ENCODE measurements around the gene MYRFL. TPM values are rescaled to one million over a fixed set of nuclear protein-coding genes. Genes with fewer than 3 reads are reported as not detected.

Gene MYRFL
- total RNA-seq, 6 donors from 2014 or later = 0.10 to 1.8 (median 0.20) TPM; not detected in 3

- ATAC-seq (ENCODE audit: low FRiP score in 2 of 2) (no peak), DNase-seq (no peak)
- no peaks in the 10 kb centered on the region for H3K27me3 ChIP-seq
- TF ChIP-seq CTCF (IDR thresholded peaks at IDR 0.05) (no peak), POLR2AphosphoS5 (IDR thresholded peaks at IDR 0.05) (no peak), POLR2A (IDR thresholded peaks at IDR 0.05) (no peak)
- H3K9me3 ChIP-seq = no peaks in the 10 kb centered on the region
- no peak overlapping the region for H3K4me3 ChIP-seq
- peaks cover 0 to 6% (median 2%) of the 10 kb centered on the region in 4 donors for H3K4me1 ChIP-seq
- 84 to 87% methylated on average over 3 of the region's 3 CpGs for WGBS, 2 donors
- no peak overlapping the region for H3K27ac ChIP-seq
- H3K36me3 ChIP-seq = no peaks in the 10 kb centered on the region
Measured at GRCh38 chr12:69822201-69822860, 2.7 kb upstream of the MYRFL start.

- Histone ChIP-seq H3K27me3 (no peaks in the 10 kb centered on the region), H3K4me3 (no peak overlapping the region), H3K36me3 (no peaks in the 10 kb centered on the region), H3K27ac (no peak overlapping the region), H3K4me1 (peaks cover 0 to 6% (median 2%) of the 10 kb centered on the region in 4 donors), H3K9me3 (no peaks in the 10 kb centered on the region)
- no peak for ATAC-seq (ENCODE audit: low FRiP score in 2 of 2)
- no peak for DNase-seq
- TF ChIP-seq POLR2AphosphoS5 (IDR thresholded peaks at IDR 0.05) (no peak), CTCF (IDR thresholded peaks at IDR 0.05) (no peak), EP300 (IDR thresholded peaks at IDR 0.05) (no peak), POLR2A (IDR thresholded peaks at IDR 0.05) (no peak)
Measured at GRCh38 chr12:69824028-69824427, 999 bp upstream of the MYRFL start.

GRCh38 chr12:69828897-69829296 lies 3.9 kb downstream of the MYRFL start:
- WGBS, 2 donors = 44 to 61% methylated on average over 5 of the region's 5 CpGs
- Histone ChIP-seq H3K27me3 (no peaks in the 10 kb centered on the region), H3K4me3 (no peak overlapping the region), H3K4me1 (no peaks in the 10 kb centered on the region), H3K36me3 (no peaks in the 10 kb centered on the region), H3K27ac (no peak overlapping the region), H3K9me3 (no peaks in the 10 kb centered on the region)
- TF ChIP-seq EP300 (IDR thresholded peaks at IDR 0.05) (no peak), POLR2A (IDR thresholded peaks at IDR 0.05) (no peak), POLR2AphosphoS5 (IDR thresholded peaks at IDR 0.05) (no peak), CTCF (IDR thresholded peaks at IDR 0.05) (no peak)
- no peak for DNase-seq
- ATAC-seq (ENCODE audit: low FRiP score in 2 of 2) = no peak

GRCh38 chr12:69833696-69834095 lies 8.7 kb downstream of the MYRFL start:
- WGBS, 2 donors = 57 to 85% methylated on average over 2 of the region's 2 CpGs
- no peak overlapping the region for H3K4me3 ChIP-seq
- no peaks in the 10 kb centered on the region for H3K27me3 ChIP-seq
- no peaks in the 10 kb centered on the region for H3K36me3 ChIP-seq
- no peak for ATAC-seq (ENCODE audit: low FRiP score in 2 of 2)
- TF ChIP-seq EP300 (IDR thresholded peaks at IDR 0.05) (no peak), POLR2AphosphoS5 (IDR thresholded peaks at IDR 0.05) (no peak), POLR2A (IDR thresholded peaks at IDR 0.05) (no peak), CTCF (IDR thresholded peaks at IDR 0.05) (no peak)
- DNase-seq = no peak
- H3K27ac ChIP-seq = no peak overlapping the region
- H3K9me3 ChIP-seq = no peaks in the 10 kb centered on the region
- H3K4me1 ChIP-seq = peaks cover 0 to 31% (median 7%) of the 10 kb centered on the region in 4 donors

GRCh38 chr12:69834147-69834546 lies 9.1 kb downstream of the MYRFL start:
- WGBS, 2 donors = 66 to 71% methylated on average over 2 of the region's 2 CpGs
- ATAC-seq (ENCODE audit: low FRiP score in 2 of 2) = no peak
- Histone ChIP-seq H3K27me3 (no peaks in the 10 kb centered on the region), H3K27ac (no peak overlapping the region), H3K9me3 (no peaks in the 10 kb centered on the region), H3K36me3 (no peaks in the 10 kb centered on the region), H3K4me1 (peaks cover 0 to 31% (median 7%) of the 10 kb centered on the region in 4 donors), H3K4me3 (no peak overlapping the region)
- TF ChIP-seq EP300 (IDR thresholded peaks at IDR 0.05) (no peak), POLR2A (IDR thresholded peaks at IDR 0.05) (no peak), CTCF (IDR thresholded peaks at IDR 0.05) (no peak), POLR2AphosphoS5 (IDR thresholded peaks at IDR 0.05) (no peak)
- no peak for DNase-seq

All from upper lobe of left lung (tissue), 6 donors.